ENCODE measurements around the gene ATOH1.

DNA sequence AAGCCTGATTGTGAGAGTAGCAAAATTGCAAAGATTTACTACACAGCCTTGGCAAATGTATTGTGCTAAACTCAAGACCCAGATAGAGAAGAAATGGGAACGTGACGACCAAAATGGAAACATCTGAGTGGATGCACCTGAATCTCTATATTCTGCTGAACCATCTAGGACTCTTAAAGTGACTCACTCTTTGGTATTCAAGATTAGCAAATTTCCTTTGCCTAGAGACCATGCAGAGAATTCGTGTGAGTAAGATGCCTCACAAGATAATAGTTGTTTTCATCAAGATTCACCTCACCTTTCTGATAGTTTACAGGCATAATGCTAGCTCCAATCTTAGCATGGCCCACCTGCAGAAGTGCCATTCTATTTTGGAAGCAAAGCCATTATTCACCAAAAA is 14.4 kb upstream of the ATOH1 start:
- TF ChIP-seq, protein P1, sequence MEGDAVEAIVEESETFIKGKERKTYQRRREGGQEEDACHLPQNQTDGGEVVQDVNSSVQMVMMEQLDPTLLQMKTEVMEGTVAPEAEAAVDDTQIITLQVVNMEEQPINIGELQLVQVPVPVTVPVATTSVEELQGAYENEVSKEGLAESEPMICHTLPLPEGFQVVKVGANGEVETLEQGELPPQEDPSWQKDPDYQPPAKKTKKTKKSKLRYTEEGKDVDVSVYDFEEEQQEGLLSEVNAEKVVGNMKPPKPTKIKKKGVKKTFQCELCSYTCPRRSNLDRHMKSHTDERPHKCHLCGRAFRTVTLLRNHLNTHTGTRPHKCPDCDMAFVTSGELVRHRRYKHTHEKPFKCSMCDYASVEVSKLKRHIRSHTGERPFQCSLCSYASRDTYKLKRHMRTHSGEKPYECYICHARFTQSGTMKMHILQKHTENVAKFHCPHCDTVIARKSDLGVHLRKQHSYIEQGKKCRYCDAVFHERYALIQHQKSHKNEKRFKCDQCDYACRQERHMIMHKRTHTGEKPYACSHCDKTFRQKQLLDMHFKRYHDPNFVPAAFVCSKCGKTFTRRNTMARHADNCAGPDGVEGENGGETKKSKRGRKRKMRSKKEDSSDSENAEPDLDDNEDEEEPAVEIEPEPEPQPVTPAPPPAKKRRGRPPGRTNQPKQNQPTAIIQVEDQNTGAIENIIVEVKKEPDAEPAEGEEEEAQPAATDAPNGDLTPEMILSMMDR (conservative IDR thresholded peaks at IDR 0.05; ENCODE audit: low read depth in 2 of 2) = no peak
- no peak for TF ChIP-seq ZNF331 (CRISPR knock-in tag; IDR thresholded peaks at IDR 0.05; ENCODE audit: low read depth)
- no peak for TF ChIP-seq JUNB (IDR thresholded peaks at IDR 0.05; ENCODE audit: unreplicated experiment)
